ENCODE results near the gene NRM. TPM values are rescaled to one million over a fixed set of nuclear protein-coding genes. Genes with fewer than 3 reads are reported as not detected.

Gene NRM
- total RNA-seq, 1 donor from 2014 or later: 31.5 TPM

DNA sequence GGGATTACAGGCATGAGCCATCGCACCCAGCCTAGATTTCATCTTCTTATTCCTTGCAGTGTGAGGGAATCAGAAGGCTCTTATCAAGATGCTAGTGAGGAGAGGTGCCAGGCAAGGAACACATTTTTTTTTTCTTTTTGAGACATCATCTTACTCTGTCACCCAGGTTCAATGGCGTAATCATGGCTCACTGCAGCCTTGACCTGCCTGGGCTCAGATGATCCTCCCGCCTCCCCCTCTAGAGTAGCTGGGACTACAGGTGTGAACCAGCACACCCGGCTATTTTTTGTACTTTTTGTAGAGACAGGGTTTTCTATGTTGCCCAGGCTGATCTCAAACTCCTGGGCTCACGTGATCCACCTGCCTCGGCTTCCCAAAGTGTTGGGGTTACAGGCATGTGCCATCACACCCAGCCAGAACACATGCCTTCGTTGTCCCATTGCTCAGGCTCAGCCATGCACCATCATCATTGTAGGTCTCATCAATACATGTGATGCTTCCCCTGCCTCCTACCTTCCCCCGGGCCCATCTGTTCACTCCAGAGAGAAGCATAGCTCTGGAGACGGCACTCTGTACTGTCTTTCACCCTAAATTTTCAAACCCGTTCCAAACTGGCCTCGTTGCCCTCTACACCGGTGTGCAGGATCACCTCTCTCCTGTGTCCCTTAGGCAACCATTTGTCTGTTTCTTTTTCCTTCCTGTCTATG is 41.6 kb upstream of the NRM start:
- TF ChIP-seq CTCF (IDR thresholded peaks at IDR 0.05): no peak
- Mint-ChIP-seq H3K9me3 (ENCODE audit: unreplicated experiment) (no peaks in the 10 kb centered on the region), H3K4me1 (ENCODE audit: unreplicated experiment) (peaks cover 5% of the 10 kb centered on the region), H3K4me3 (ENCODE audit: unreplicated experiment) (no peak overlapping the region), H3K36me3 (ENCODE audit: unreplicated experiment) (peaks cover 32% of the 10 kb centered on the region), H3K27ac (ENCODE audit: unreplicated experiment) (peak overlapping the region; percentile 37), H3K27me3 (ENCODE audit: unreplicated experiment) (no peaks in the 10 kb centered on the region)
- no peak for DNase-seq (ENCODE audit: extremely low spot score, unreplicated experiment)

DNA sequence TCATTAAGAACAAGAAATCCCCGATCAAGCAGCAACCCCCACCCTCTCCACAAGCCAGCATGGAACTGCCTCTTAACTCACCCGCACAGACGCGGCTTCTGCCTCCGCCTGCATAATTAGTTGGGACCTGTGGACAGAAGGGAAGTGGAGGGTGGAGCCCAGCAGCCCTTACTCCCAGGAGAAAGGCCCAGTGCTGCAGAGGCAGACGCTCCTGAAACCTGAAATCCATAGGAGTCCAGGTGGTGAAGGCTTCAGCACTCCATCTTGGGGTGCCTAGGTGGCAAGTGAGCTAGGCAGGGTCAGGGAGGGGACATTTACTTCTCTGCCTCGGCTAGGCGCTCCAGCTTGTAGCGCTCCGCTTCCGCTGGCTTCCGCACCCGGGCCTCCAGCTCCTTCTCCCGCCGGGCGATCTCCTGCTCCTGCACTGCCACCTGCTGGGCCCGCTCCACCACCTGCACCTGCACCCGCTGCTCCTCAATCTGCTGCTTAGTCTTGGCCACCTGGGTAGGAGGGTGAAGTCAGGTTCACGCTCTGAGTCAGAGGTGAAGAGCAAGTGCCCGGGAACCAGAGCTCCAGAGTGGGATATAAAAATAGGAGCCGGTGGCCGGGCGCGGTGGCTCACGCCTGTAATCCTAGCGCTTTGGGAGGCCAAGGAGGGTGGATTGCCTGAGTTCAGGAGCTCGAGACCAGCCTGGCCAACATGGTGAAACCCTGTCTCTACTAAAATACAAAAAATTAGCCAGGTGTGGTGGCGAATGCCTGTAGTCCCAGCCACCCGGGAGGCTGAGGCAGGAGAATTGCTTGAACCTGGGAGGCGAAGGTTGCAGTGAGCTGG is 40.0 kb upstream of the NRM start:
- Mint-ChIP-seq H3K27ac (ENCODE audit: unreplicated experiment) (peak overlapping the region; percentile 35), H3K36me3 (ENCODE audit: unreplicated experiment) (peaks cover 22% of the 10 kb centered on the region), H3K4me1 (ENCODE audit: unreplicated experiment) (peaks cover 7% of the 10 kb centered on the region), H3K27me3 (ENCODE audit: unreplicated experiment) (no peaks in the 10 kb centered on the region), H3K4me3 (ENCODE audit: unreplicated experiment) (no peak overlapping the region), H3K9me3 (ENCODE audit: unreplicated experiment) (no peaks in the 10 kb centered on the region)
- DNase-seq (ENCODE audit: extremely low spot score, unreplicated experiment): no peak
- peak; percentile 57 for TF ChIP-seq CTCF (IDR thresholded peaks at IDR 0.05)

GRCh38 chr6:30727920-30728553 is 37.3 kb upstream of the NRM start:
- DNase-seq (ENCODE audit: extremely low spot score, unreplicated experiment): no peak

GRCh38 chr6:30726506-30727413 is 36.0 kb upstream of the NRM start:
- Mint-ChIP-seq H3K27ac (ENCODE audit: unreplicated experiment) (peak overlapping the region; percentile 68), H3K27me3 (ENCODE audit: unreplicated experiment) (no peaks in the 10 kb centered on the region), H3K9me3 (ENCODE audit: unreplicated experiment) (no peaks in the 10 kb centered on the region), H3K36me3 (ENCODE audit: unreplicated experiment) (peaks cover 42% of the 10 kb centered on the region), H3K4me1 (ENCODE audit: unreplicated experiment) (peaks cover 39% of the 10 kb centered on the region), H3K4me3 (ENCODE audit: unreplicated experiment) (no peak overlapping the region)
- no peak for DNase-seq (ENCODE audit: extremely low spot score, unreplicated experiment)
- no peak for TF ChIP-seq CTCF (IDR thresholded peaks at IDR 0.05)

More at GRCh38 chr6:30727920-30728553, 37.3 kb upstream of the NRM start:
- Mint-ChIP-seq H3K27me3 (ENCODE audit: unreplicated experiment) (no peaks in the 10 kb centered on the region), H3K4me3 (ENCODE audit: unreplicated experiment) (no peak overlapping the region), H3K36me3 (ENCODE audit: unreplicated experiment) (peaks cover 35% of the 10 kb centered on the region), H3K9me3 (ENCODE audit: unreplicated experiment) (no peaks in the 10 kb centered on the region), H3K27ac (ENCODE audit: unreplicated experiment) (peak overlapping the region; percentile 58), H3K4me1 (ENCODE audit: unreplicated experiment) (peaks cover 32% of the 10 kb centered on the region)
- TF ChIP-seq CTCF (IDR thresholded peaks at IDR 0.05): peak; percentile 49
